ENCODE measurements around the gene MPHOSPH10. TPM values are rescaled to one million over a fixed set of nuclear protein-coding genes. Genes with fewer than 3 reads are reported as not detected.
"Not testable (repeated sequence)": the region's sequence is repeated elsewhere in the genome, so short reads cannot be mapped to it uniquely, and the experiment has no call there.

The MPHOSPH10 gene
- total and polyA plus RNA-seq, 2 of the 4 experiments (the other 2 are of a cell fraction) = 5.4 to 11.2 TPM

GRCh38 chr2:71085325-71086003 lies 45.0 kb upstream of the MPHOSPH10 start:
- H3K18ac ChIP-seq (ENCODE audit: low read depth, low read length); H3K4ac ChIP-seq (ENCODE audit: low read depth, low read length); H3K23ac ChIP-seq (ENCODE audit: low read depth, low read length); H2BK120ac ChIP-seq (ENCODE audit: low read depth, low read length); CTCF ChIA-PET; ATAC-seq (ENCODE audit: low read depth); H2BK15ac ChIP-seq (ENCODE audit: low read depth, low read length); H3K27ac ChIP-seq (ENCODE audit: insufficient read depth, low read length); H2AK5ac ChIP-seq (ENCODE audit: low read depth, low read length); DNase-seq; intact Hi-C loops (cut with micrococcal nuclease); H3K9ac ChIP-seq (ENCODE audit: low read depth, low read length); H3K9me3 ChIP-seq (ENCODE audit: control insufficient read depth, insufficient read depth, low read length); H4K8ac ChIP-seq (ENCODE audit: low read depth in 2 of 2, low read length in 2 of 2); H3K27me3 ChIP-seq (ENCODE audit: control insufficient read depth, insufficient read depth, low read length); H4K20me1 ChIP-seq (ENCODE audit: insufficient read depth, low read length); H4K5ac ChIP-seq (ENCODE audit: low read depth, low read length); H3K14ac ChIP-seq (replicated peaks; ENCODE audit: low read depth, low read length); H3K56ac ChIP-seq (ENCODE audit: extremely low read depth, insufficient read depth, low read length); H2AK9ac ChIP-seq (replicated peaks; ENCODE audit: low read depth, low read length, poor library complexity); H3K4me2 ChIP-seq (ENCODE audit: low read depth, low read length); dilution Hi-C loops (cut with HindIII; ENCODE audit: low sequenced_read_pairs, unreplicated experiment); H2AFZ ChIP-seq (replicated peaks; ENCODE audit: low read length, poor library complexity); POLR2A ChIA-PET (ENCODE audit: unreplicated experiment); H3K4me3 ChIP-seq (ENCODE audit: insufficient read depth, low read depth, low read length); H3K4me1 ChIP-seq (ENCODE audit: control insufficient read depth, insufficient read depth, low read length); H3K9me1 ChIP-seq (ENCODE audit: insufficient read depth, low read length); BruUV-seq (replicated peaks); H3K36me3 ChIP-seq (ENCODE audit: control insufficient read depth, insufficient read depth, low read length); H3K79me1 ChIP-seq (ENCODE audit: low read depth in 1 of 2, low read length in 2 of 2); H2BK5ac ChIP-seq (ENCODE audit: low read depth, low read length, poor library complexity, severe bottlenecking); H2BK20ac ChIP-seq (ENCODE audit: low read depth, low read length); H4K91ac ChIP-seq (ENCODE audit: insufficient read depth, low read depth, low read length); in situ Hi-C loops (cut with MboI; ENCODE audit: low sequenced_read_pairs): not testable (repeated sequence)
- WGBS, 2 experiments (ENCODE audit: extremely low coverage in 2 of 2, insufficient read length in 1 of 2) = no CpG with 5 or more reads among the region's 9 CpGs

DNA sequence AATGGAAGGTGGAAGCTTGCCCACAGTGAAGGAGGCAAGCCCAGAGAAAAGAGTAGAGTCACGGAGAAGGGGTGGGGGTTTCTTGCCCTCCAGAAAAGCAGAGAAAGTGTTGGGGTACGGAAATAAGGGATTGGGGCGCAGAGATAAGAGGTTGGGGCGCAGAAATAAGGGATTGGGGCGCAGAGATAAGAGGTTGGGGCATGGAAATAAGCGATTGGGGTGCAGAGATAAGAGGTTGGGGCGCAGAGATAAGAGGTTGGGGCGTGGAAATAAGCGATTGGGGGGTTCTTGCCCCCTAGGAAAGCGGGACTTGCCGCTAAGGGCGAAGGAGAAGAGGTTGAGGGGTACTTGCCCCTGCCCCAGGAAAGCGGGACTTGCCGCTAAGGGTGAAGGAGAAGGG lies 41.0 kb upstream of the MPHOSPH10 start:
- H3K27me3 ChIP-seq (ENCODE audit: control insufficient read depth, insufficient read depth, low read length); H3K14ac ChIP-seq (replicated peaks; ENCODE audit: low read depth, low read length); H3K9me3 ChIP-seq (ENCODE audit: control insufficient read depth, insufficient read depth, low read length); H2BK15ac ChIP-seq (ENCODE audit: low read depth, low read length); H4K5ac ChIP-seq (ENCODE audit: low read depth, low read length); H3K27ac ChIP-seq (ENCODE audit: insufficient read depth, low read length); H3K56ac ChIP-seq (ENCODE audit: extremely low read depth, insufficient read depth, low read length); H3K23ac ChIP-seq (ENCODE audit: low read depth, low read length); H2AK9ac ChIP-seq (replicated peaks; ENCODE audit: low read depth, low read length, poor library complexity); H3K4me2 ChIP-seq (ENCODE audit: low read depth, low read length); H2BK120ac ChIP-seq (ENCODE audit: low read depth, low read length); H2BK20ac ChIP-seq (ENCODE audit: low read depth, low read length); H3K36me3 ChIP-seq (ENCODE audit: control insufficient read depth, insufficient read depth, low read length); H3K9me1 ChIP-seq (ENCODE audit: insufficient read depth, low read length); H4K91ac ChIP-seq (ENCODE audit: insufficient read depth, low read depth, low read length); in situ Hi-C loops (cut with MboI; ENCODE audit: low sequenced_read_pairs); H2BK5ac ChIP-seq (ENCODE audit: low read depth, low read length, poor library complexity, severe bottlenecking); H3K4me3 ChIP-seq (ENCODE audit: insufficient read depth, low read depth, low read length); H3K18ac ChIP-seq (ENCODE audit: low read depth, low read length); H4K8ac ChIP-seq (ENCODE audit: low read depth in 2 of 2, low read length in 2 of 2); intact Hi-C loops (cut with micrococcal nuclease); DNase-seq; H3K79me1 ChIP-seq (ENCODE audit: low read depth in 1 of 2, low read length in 2 of 2); H3K9ac ChIP-seq (ENCODE audit: low read depth, low read length); dilution Hi-C loops (cut with HindIII; ENCODE audit: low sequenced_read_pairs, unreplicated experiment); H4K20me1 ChIP-seq (ENCODE audit: insufficient read depth, low read length); POLR2A ChIA-PET (ENCODE audit: unreplicated experiment); CTCF ChIA-PET; H3K4ac ChIP-seq (ENCODE audit: low read depth, low read length); BruUV-seq (replicated peaks); H3K4me1 ChIP-seq (ENCODE audit: control insufficient read depth, insufficient read depth, low read length); H2AFZ ChIP-seq (replicated peaks; ENCODE audit: low read length, poor library complexity); ATAC-seq (ENCODE audit: low read depth); H2AK5ac ChIP-seq (ENCODE audit: low read depth, low read length): not testable (repeated sequence)
- WGBS, 2 experiments (ENCODE audit: extremely low coverage in 2 of 2, insufficient read length in 1 of 2) = 60% methylated on average over 5 of the region's 14 CpGs; no CpG with 5 or more reads in 1 of the 2 experiments
